Neural progenitor cell (in vitro differentiated cells): Measurements from ENCODE around the gene RSPH3.

Experiments
- EZH2 ChIP-seq: fragments of 200-600 bp; sonication (generic); IDR thresholded peaks from 2 replicates; pipeline ENCODE4 v1.6.1; 2017; ENCODE audit warnings: antibody characterized with exemption, mild to moderate bottlenecking, moderate library complexity
- TF ChIP-seq, protein P1 (sequence below): fragments of 200-600 bp; sonication (generic); IDR thresholded peaks from 2 replicates; pipeline ENCODE4 v1.5.1; 2017; ENCODE audit warnings: antibody characterized with exemption, mild to moderate bottlenecking

DNA sequence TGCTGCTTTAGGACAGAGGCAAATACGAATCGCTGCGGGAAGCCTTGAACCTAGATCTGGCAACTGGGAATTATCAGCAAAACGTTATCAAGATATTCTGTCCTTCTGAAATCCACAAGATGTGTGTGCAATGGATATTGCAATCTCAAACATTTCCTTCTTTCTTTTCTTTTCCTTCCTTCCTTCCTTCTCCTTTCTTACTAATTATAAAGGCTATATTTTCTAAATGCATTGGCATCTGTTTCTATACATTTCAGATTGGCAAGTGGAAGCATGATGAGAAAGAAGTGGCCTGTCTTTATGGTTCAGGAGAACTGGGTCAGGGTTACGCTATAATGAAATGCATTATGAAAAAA, 42.8 kb upstream of the RSPH3 start:
- TF ChIP-seq, protein P1, sequence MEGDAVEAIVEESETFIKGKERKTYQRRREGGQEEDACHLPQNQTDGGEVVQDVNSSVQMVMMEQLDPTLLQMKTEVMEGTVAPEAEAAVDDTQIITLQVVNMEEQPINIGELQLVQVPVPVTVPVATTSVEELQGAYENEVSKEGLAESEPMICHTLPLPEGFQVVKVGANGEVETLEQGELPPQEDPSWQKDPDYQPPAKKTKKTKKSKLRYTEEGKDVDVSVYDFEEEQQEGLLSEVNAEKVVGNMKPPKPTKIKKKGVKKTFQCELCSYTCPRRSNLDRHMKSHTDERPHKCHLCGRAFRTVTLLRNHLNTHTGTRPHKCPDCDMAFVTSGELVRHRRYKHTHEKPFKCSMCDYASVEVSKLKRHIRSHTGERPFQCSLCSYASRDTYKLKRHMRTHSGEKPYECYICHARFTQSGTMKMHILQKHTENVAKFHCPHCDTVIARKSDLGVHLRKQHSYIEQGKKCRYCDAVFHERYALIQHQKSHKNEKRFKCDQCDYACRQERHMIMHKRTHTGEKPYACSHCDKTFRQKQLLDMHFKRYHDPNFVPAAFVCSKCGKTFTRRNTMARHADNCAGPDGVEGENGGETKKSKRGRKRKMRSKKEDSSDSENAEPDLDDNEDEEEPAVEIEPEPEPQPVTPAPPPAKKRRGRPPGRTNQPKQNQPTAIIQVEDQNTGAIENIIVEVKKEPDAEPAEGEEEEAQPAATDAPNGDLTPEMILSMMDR, result no peak
- TF ChIP-seq EZH2, result no peak
